HG03175 (cell line): ENCODE measurements around the gene KNSTRN.
A peak's percentile ranks its signal among the peaks of the same experiment; 100 is the strongest.

Experiments
- ATAC-seq: cut with Tn5 transposase; IDR thresholded peaks from one replicate; pipeline ENCODE4 v1.9.1; 2021; ENCODE audit warnings: mild to moderate bottlenecking, moderate library complexity; ENCODE audit not compliant: unreplicated experiment

KNSTRN gene

GRCh38 chr15:40365624-40366456 lies 16.7 kb upstream of the KNSTRN start:
- ATAC-seq: no peak

- ATAC-seq: no peak
Observed at GRCh38 chr15:40366457-40367370, 15.8 kb upstream of the KNSTRN start.

- no peak for ATAC-seq
Observed at GRCh38 chr15:40367371-40367685, 15.2 kb upstream of the KNSTRN start.

- ATAC-seq: peak; percentile 87
Observed at GRCh38 chr15:40367686-40368611, 14.6 kb upstream of the KNSTRN start.

- no peak for ATAC-seq
Observed at GRCh38 chr15:40368719-40369473, 13.6 kb upstream of the KNSTRN start.

GRCh38 chr15:40369474-40369869 lies 13.0 kb upstream of the KNSTRN start:
- ATAC-seq: no peak

GRCh38 chr15:40369971-40370370 lies 12.6 kb upstream of the KNSTRN start:
- ATAC-seq: no peak

- ATAC-seq: no peak
Observed at GRCh38 chr15:40372981-40373380, 9.5 kb upstream of the KNSTRN start.

- ATAC-seq: no peak
Observed at GRCh38 chr15:40377606-40378005, 4.9 kb upstream of the KNSTRN start.

GRCh38 chr15:40379374-40379773 lies 3.1 kb upstream of the KNSTRN start:
- no peak for ATAC-seq

- no peak for ATAC-seq
Observed at GRCh38 chr15:40379853-40380252, 2.7 kb upstream of the KNSTRN start.

- no peak for ATAC-seq
Observed at GRCh38 chr15:40380636-40381035, 1.9 kb upstream of the KNSTRN start.

GRCh38 chr15:40381818-40382529 lies 547 bp upstream of the KNSTRN start:
- ATAC-seq: no peak

- ATAC-seq: no peak
Observed at GRCh38 chr15:40386480-40386879, 4.0 kb downstream of the KNSTRN start.

- ATAC-seq: no peak
Observed at GRCh38 chr15:40388941-40389823, 6.7 kb downstream of the KNSTRN start.

- ATAC-seq: no peak
Observed at GRCh38 chr15:40389824-40390595, 7.5 kb downstream of the KNSTRN start.

- no peak for ATAC-seq
Observed at GRCh38 chr15:40392986-40393948, 10.7 kb downstream of the KNSTRN start.
